HEK293 (cell line): Measurements from ENCODE around the gene STON2.
A peak's percentile ranks its signal among the peaks of the same experiment; 100 is the strongest.

Experiments used
- AEBP2 ChIP-seq: fragments of 450-650 bp; formaldehyde crosslinking; IDR thresholded peaks from 2 replicates; pipeline ENCODE4 v1.5.1; 2016; ENCODE audit warnings: missing biosample characterization, missing genetic modification characterization, borderline replicate concordance
- BCL11B ChIP-seq: fragments of 450-650 bp; formaldehyde crosslinking; IDR thresholded peaks from 2 replicates; pipeline ENCODE4 v1.5.1; 2016; ENCODE audit warnings: low read depth, missing biosample characterization, missing genetic modification characterization
- GFI1B ChIP-seq: fragments of 450-650 bp; formaldehyde crosslinking; IDR thresholded peaks from 2 replicates; pipeline ENCODE4 v1.5.1; 2016; ENCODE audit warnings: missing biosample characterization, missing genetic modification characterization
- GLI4 ChIP-seq: fragments of 450-650 bp; formaldehyde crosslinking; IDR thresholded peaks from 2 replicates; pipeline ENCODE4 v1.5.1; 2016; ENCODE audit warnings: missing biosample characterization, missing genetic modification characterization
- GLIS1 ChIP-seq: fragments of 450-650 bp; formaldehyde crosslinking; IDR thresholded peaks from 2 replicates; pipeline ENCODE4 v1.5.1; 2016; ENCODE audit warnings: missing biosample characterization, missing genetic modification characterization
- HOXA7 ChIP-seq: sonication (generic); formaldehyde crosslinking; IDR thresholded peaks from 2 replicates; pipeline ENCODE4 v1.8.1; 2022; ENCODE audit warnings: missing genetic modification reagents, borderline replicate concordance
- OSR2 ChIP-seq: fragments of 450-650 bp; formaldehyde crosslinking; IDR thresholded peaks from 2 replicates; pipeline ENCODE4 v1.5.1; 2016; ENCODE audit warnings: missing biosample characterization, missing genetic modification characterization
- PRDM10 ChIP-seq: fragments of 450-650 bp; formaldehyde crosslinking; IDR thresholded peaks from 2 replicates; pipeline ENCODE4 v1.5.1; 2016; ENCODE audit warnings: missing biosample characterization, missing genetic modification characterization
- SALL2 ChIP-seq: fragments of 450-650 bp; formaldehyde crosslinking; IDR thresholded peaks from 2 replicates; pipeline ENCODE4 v1.5.0; 2017; ENCODE audit warnings: missing biosample characterization, mild to moderate bottlenecking, missing genetic modification characterization, borderline replicate concordance
- SETDB1 ChIP-seq: IDR thresholded peaks from one replicate; pipeline ENCODE4 v1.6.1; 2017; ENCODE audit warnings: mild to moderate bottlenecking, low read length, moderate library complexity, mixed read lengths; ENCODE audit not compliant: insufficient read length
- ZBTB1 ChIP-seq: fragments of 450-650 bp; formaldehyde crosslinking; IDR thresholded peaks from 2 replicates; pipeline ENCODE4 v1.5.1; 2016; ENCODE audit warnings: missing biosample characterization, missing genetic modification characterization
- ZBTB10 ChIP-seq: fragments of 450-650 bp; formaldehyde crosslinking; IDR thresholded peaks from 2 replicates; pipeline ENCODE4 v1.5.1; 2016; ENCODE audit warnings: missing biosample characterization, missing genetic modification characterization
- ZEB2 ChIP-seq: fragments of 450-650 bp; formaldehyde crosslinking; IDR thresholded peaks from 2 replicates; pipeline ENCODE4 v1.5.1; 2016; ENCODE audit warnings: missing biosample characterization, missing genetic modification characterization
- ZFHX2 ChIP-seq: fragments of 450-650 bp; formaldehyde crosslinking; conservative IDR thresholded peaks from 2 replicates; pipeline ENCODE4 v1.5.1; 2016; ENCODE audit warnings: missing biosample characterization, missing genetic modification characterization
- ZFP3 ChIP-seq: fragments of 450-650 bp; formaldehyde crosslinking; IDR thresholded peaks from 2 replicates; pipeline ENCODE4 v1.5.1; 2016; ENCODE audit warnings: low read depth, missing biosample characterization, missing genetic modification characterization
- ZFP41 ChIP-seq: fragments of 450-650 bp; formaldehyde crosslinking; IDR thresholded peaks from 2 replicates; pipeline ENCODE4 v1.5.1; 2016; ENCODE audit warnings: missing biosample characterization, missing genetic modification characterization, borderline replicate concordance
- ZNF10 ChIP-seq: fragments of 450-650 bp; formaldehyde crosslinking; IDR thresholded peaks from 2 replicates; pipeline ENCODE4 v1.5.1; 2017; ENCODE audit warnings: missing biosample characterization, missing genetic modification characterization
- ZNF132 ChIP-seq: fragments of 450-650 bp; formaldehyde crosslinking; IDR thresholded peaks from 2 replicates; pipeline ENCODE4 v1.5.1; 2017; ENCODE audit warnings: missing biosample characterization, missing genetic modification characterization, borderline replicate concordance
- ZNF2 ChIP-seq: fragments of 450-650 bp; formaldehyde crosslinking; IDR thresholded peaks from 2 replicates; pipeline ENCODE4 v1.5.1; 2016; ENCODE audit warnings: missing biosample characterization, missing genetic modification characterization
- ZNF223 ChIP-seq: fragments of 450-650 bp; formaldehyde crosslinking; IDR thresholded peaks from 2 replicates; pipeline ENCODE4 v1.5.1; 2016; ENCODE audit warnings: missing biosample characterization, missing genetic modification characterization
- ZNF274 ChIP-seq, 2 experiments: fragments of 200-500 bp in 1 of 2; fragments of 450-650 bp in 1 of 2; sonication (Bioruptor generic) in 1 of 2; formaldehyde crosslinking in 1 of 2; IDR thresholded peaks; 2 replicates each; pipeline versions ENCODE4 v1.5.1 to v1.6.1; 2014 to 2016; ENCODE audit warnings: borderline replicate concordance in 1 of 2, inconsistent platforms in 1 of 2, low read length in 1 of 2, missing biosample characterization in 1 of 2, missing genetic modification characterization in 1 of 2
- ZNF449 ChIP-seq: fragments of 450-650 bp; formaldehyde crosslinking; IDR thresholded peaks from 2 replicates; pipeline ENCODE4 v1.5.1; 2017; ENCODE audit warnings: missing biosample characterization, mild to moderate bottlenecking, missing genetic modification characterization, moderate library complexity
- ZNF48 ChIP-seq: fragments of 450-650 bp; formaldehyde crosslinking; IDR thresholded peaks from 2 replicates; pipeline ENCODE4 v1.5.1; 2016; ENCODE audit warnings: missing biosample characterization, missing genetic modification characterization
- ZNF488 ChIP-seq: fragments of 450-650 bp; formaldehyde crosslinking; IDR thresholded peaks from 2 replicates; pipeline ENCODE4 v1.5.1; 2016; ENCODE audit warnings: missing biosample characterization, missing genetic modification characterization
- ZNF521 ChIP-seq: fragments of 450-650 bp; formaldehyde crosslinking; IDR thresholded peaks from 2 replicates; pipeline ENCODE4 v1.5.1; 2017; ENCODE audit warnings: missing biosample characterization, mild to moderate bottlenecking, missing genetic modification characterization
- ZNF529 ChIP-seq: fragments of 450-650 bp; formaldehyde crosslinking; IDR thresholded peaks from 2 replicates; pipeline ENCODE4 v1.5.1; 2017; ENCODE audit warnings: missing genetic modification characterization, missing biosample characterization; ENCODE audit not compliant: insufficient replicate concordance
- ZNF544 ChIP-seq: fragments of 450-650 bp; formaldehyde crosslinking; IDR thresholded peaks from 2 replicates; pipeline ENCODE4 v1.5.0; 2017; ENCODE audit warnings: missing biosample characterization, missing genetic modification characterization
- ZNF561 ChIP-seq: fragments of 450-650 bp; IDR thresholded peaks from 2 replicates; pipeline ENCODE4 v1.5.1; 2018; ENCODE audit warnings: missing biosample characterization, missing genetic modification characterization, borderline replicate concordance
- ZNF600 ChIP-seq: fragments of 450-650 bp; formaldehyde crosslinking; IDR thresholded peaks from 2 replicates; pipeline ENCODE4 v1.5.1; 2016; ENCODE audit warnings: missing biosample characterization, missing genetic modification characterization
- ZNF664 ChIP-seq: fragments of 450-650 bp; formaldehyde crosslinking; IDR thresholded peaks from 2 replicates; pipeline ENCODE4 v1.5.1; 2016; ENCODE audit warnings: missing biosample characterization, missing genetic modification characterization
- ZNF707 ChIP-seq: fragments of 450-650 bp; formaldehyde crosslinking; IDR thresholded peaks from 2 replicates; pipeline ENCODE4 v1.5.1; 2016; ENCODE audit warnings: missing biosample characterization, missing genetic modification characterization

STON2 gene

GRCh38 chr14:81427348-81428058 is 27.4 kb upstream of the STON2 start (continued):
- TF ChIP-seq ZNF488 (tag by site-specific recombination), result no peak
- TF ChIP-seq ZNF223, result no peak
- TF ChIP-seq OSR2 (tag by site-specific recombination), result peak; percentile 62
- TF ChIP-seq ZEB2 (tag by site-specific recombination), result no peak
- TF ChIP-seq HOXA7 (CRISPR knock-in tag), result no peak
- no peak for TF ChIP-seq BCL11B (tag by site-specific recombination)
- no peak; the same call in 1 of the 2 replicates for TF ChIP-seq ZNF561
- no peak for TF ChIP-seq ZNF2
- no peak for TF ChIP-seq PRDM10 (tag by site-specific recombination)
- TF ChIP-seq GLI4, result no peak
- TF ChIP-seq ZNF544, result no peak
- peak; percentile 65 for TF ChIP-seq ZNF600 (tag by site-specific recombination)
- no peak for TF ChIP-seq ZNF529
- TF ChIP-seq SETDB1, result no peak
- TF ChIP-seq GFI1B (tag by site-specific recombination), result no peak
- no peak for TF ChIP-seq ZBTB10 (tag by site-specific recombination)
- TF ChIP-seq ZNF664 (tag by site-specific recombination), result peak; percentile 84
- no peak for TF ChIP-seq ZFHX2 (tag by site-specific recombination)
- no peak for TF ChIP-seq SALL2 (tag by site-specific recombination)
- no peak for TF ChIP-seq ZNF48 (tag by site-specific recombination)
- no peak for TF ChIP-seq ZFP41 (tag by site-specific recombination)
- no peak for TF ChIP-seq ZNF449 (tag by site-specific recombination)
- peak; percentile 21; the same call in 1 of the 2 replicates for TF ChIP-seq GLIS1 (tag by site-specific recombination)
- TF ChIP-seq ZNF10 (tag by site-specific recombination), result no peak
- TF ChIP-seq ZNF521 (tag by site-specific recombination), result no peak
- no peak for TF ChIP-seq ZNF274 (IDR thresholded peaks at IDR 0.05; ENCODE audit: low read length)
- TF ChIP-seq ZNF274 (tag by site-specific recombination; IDR thresholded peaks at IDR 0.05; ENCODE audit: borderline replicate concordance), result no peak
- TF ChIP-seq ZFP3 (tag by site-specific recombination), result no peak
- TF ChIP-seq ZNF707 (tag by site-specific recombination), result no peak
- TF ChIP-seq ZNF132 (tag by site-specific recombination), result no peak
- TF ChIP-seq AEBP2, result no peak
- TF ChIP-seq ZBTB1 (tag by site-specific recombination), result no peak
